Duodenal mucosa (tissue), 2 donors: ENCODE data around the gene OR11L1.

Experiments
- H3K27ac ChIP-seq: one replicate; pipeline ENCODE4 v1.7.0; 2013; ENCODE audit warnings: low read depth, low read length
- H3K27me3 ChIP-seq, 2 donors: one replicate each; pipeline ENCODE4 v1.7.0; 2013; ENCODE audit warnings: low read length in 2 of 2, control low read depth in 1 of 2; ENCODE audit not compliant: insufficient read depth in 2 of 2, control insufficient read depth in 1 of 2
- H3K36me3 ChIP-seq, 2 donors: one replicate each; pipeline ENCODE4 v1.7.0; 2013; ENCODE audit warnings: low read length in 2 of 2, control low read depth in 1 of 2; ENCODE audit not compliant: insufficient read depth in 2 of 2, control insufficient read depth in 1 of 2
- H3K4me1 ChIP-seq, 2 donors: one replicate each; pipeline ENCODE4 v1.7.0; 2013; ENCODE audit warnings: low read length in 2 of 2, control low read depth in 1 of 2; ENCODE audit not compliant: insufficient read depth in 2 of 2, control insufficient read depth in 1 of 2
- H3K4me3 ChIP-seq, 2 donors: one replicate each; pipeline ENCODE4 v1.7.0; 2013; ENCODE audit warnings: low read length in 2 of 2, low read depth in 1 of 2
- H3K9ac ChIP-seq, 2 donors: one replicate each; pipeline ENCODE4 v1.7.0; 2013; ENCODE audit warnings: low read length in 2 of 2, low read depth in 1 of 2
- H3K9me3 ChIP-seq, 2 donors: one replicate each; pipeline ENCODE4 v1.7.0; 2013; ENCODE audit warnings: low read length in 2 of 2, control low read depth in 1 of 2; ENCODE audit not compliant: control insufficient read depth in 1 of 2

OR11L1 gene

GRCh38 chr1:247854899-247855545 is 13.3 kb upstream of the OR11L1 start:
- no peaks in the 10 kb centered on the region for H3K4me1 ChIP-seq
- H3K27ac ChIP-seq, result no peak overlapping the region
- H3K27me3 ChIP-seq, result no peaks in the 10 kb centered on the region
- H3K9ac ChIP-seq, result no peak overlapping the region
- H3K9me3 ChIP-seq, result peaks cover 10 to 15% of the 10 kb centered on the region in 2 donors
- no peak overlapping the region for H3K4me3 ChIP-seq
- no peaks in the 10 kb centered on the region for H3K36me3 ChIP-seq

GRCh38 chr1:247849616-247850015 is 7.9 kb upstream of the OR11L1 start:
- H3K9ac ChIP-seq, result no peak overlapping the region

GRCh38 chr1:247848346-247848745 is 6.7 kb upstream of the OR11L1 start:
- no peaks in the 10 kb centered on the region for H3K27me3 ChIP-seq
- H3K27ac ChIP-seq, result no peak overlapping the region
- no peaks in the 10 kb centered on the region for H3K4me1 ChIP-seq
- H3K9ac ChIP-seq, result no peak overlapping the region
- H3K36me3 ChIP-seq, result no peaks in the 10 kb centered on the region
- H3K4me3 ChIP-seq, result no peak overlapping the region
- peaks cover 2 to 13% of the 10 kb centered on the region in 2 donors for H3K9me3 ChIP-seq

More at GRCh38 chr1:247849616-247850015, 7.9 kb upstream of the OR11L1 start:
- Histone ChIP-seq H3K9me3 (peaks cover 5 to 21% of the 10 kb centered on the region in 2 donors), H3K36me3 (no peaks in the 10 kb centered on the region), H3K27me3 (no peaks in the 10 kb centered on the region), H3K27ac (no peak overlapping the region), H3K4me3 (no peak overlapping the region), H3K4me1 (no peaks in the 10 kb centered on the region)

- no peaks in the 10 kb centered on the region for H3K36me3 ChIP-seq
- no peak overlapping the region for H3K27ac ChIP-seq
- no peaks in the 10 kb centered on the region for H3K4me1 ChIP-seq
- no peaks in the 10 kb centered on the region for H3K27me3 ChIP-seq
- H3K9ac ChIP-seq, result no peak overlapping the region
- no peak overlapping the region for H3K4me3 ChIP-seq
- H3K9me3 ChIP-seq, result peaks cover 2 to 7% of the 10 kb centered on the region in 2 donors
These were observed 4.0 kb upstream of the OR11L1 start for GRCh38 chr1:247845693-247846017.

- H3K9me3 ChIP-seq, result peaks cover 2 to 7% of the 10 kb centered on the region in 2 donors
- no peak overlapping the region for H3K4me3 ChIP-seq
- H3K4me1 ChIP-seq, result no peaks in the 10 kb centered on the region
- H3K36me3 ChIP-seq, result no peaks in the 10 kb centered on the region
- no peak overlapping the region for H3K9ac ChIP-seq
- no peak overlapping the region for H3K27ac ChIP-seq
- no peaks in the 10 kb centered on the region for H3K27me3 ChIP-seq
These were observed 3.5 kb upstream of the OR11L1 start for GRCh38 chr1:247845011-247845692.

GRCh38 chr1:247843411-247843810 is 1.7 kb upstream of the OR11L1 start:
- no peaks in the 10 kb centered on the region for H3K36me3 ChIP-seq
- H3K9me3 ChIP-seq, result peaks cover under 1 to 3% of the 10 kb centered on the region in 2 donors
- H3K9ac ChIP-seq, result no peak overlapping the region
- no peaks in the 10 kb centered on the region for H3K27me3 ChIP-seq
- no peak overlapping the region for H3K4me3 ChIP-seq
- no peaks in the 10 kb centered on the region for H3K4me1 ChIP-seq
- no peak overlapping the region for H3K27ac ChIP-seq

- Histone ChIP-seq H3K9me3 (peaks cover 0 to 5% of the 10 kb centered on the region in 2 donors), H3K4me1 (no peaks in the 10 kb centered on the region)
These were observed 878 bp downstream of the OR11L1 start for GRCh38 chr1:247840818-247841217.

GRCh38 chr1:247833601-247834000 is 8.1 kb downstream of the OR11L1 start:
- H3K9ac ChIP-seq, result no peak overlapping the region
- no peaks in the 10 kb centered on the region for H3K27me3 ChIP-seq
- H3K4me1 ChIP-seq, result no peaks in the 10 kb centered on the region
- no peak overlapping the region for H3K27ac ChIP-seq
- H3K9me3 ChIP-seq, result peaks cover 7 to 14% of the 10 kb centered on the region in 2 donors
- H3K36me3 ChIP-seq, result no peaks in the 10 kb centered on the region
- H3K4me3 ChIP-seq, result no peak overlapping the region

More at GRCh38 chr1:247840818-247841217, 878 bp downstream of the OR11L1 start:
- no peak overlapping the region for H3K4me3 ChIP-seq
- no peaks in the 10 kb centered on the region for H3K27me3 ChIP-seq
- H3K27ac ChIP-seq, result no peak overlapping the region
- H3K9ac ChIP-seq, result no peak overlapping the region
- H3K36me3 ChIP-seq, result no peaks in the 10 kb centered on the region

- Histone ChIP-seq H3K9me3 (peaks cover 8 to 15% of the 10 kb centered on the region in 2 donors), H3K4me1 (no peaks in the 10 kb centered on the region), H3K27me3 (no peaks in the 10 kb centered on the region), H3K4me3 (no peak overlapping the region), H3K27ac (no peak overlapping the region), H3K36me3 (no peaks in the 10 kb centered on the region), H3K9ac (no peak overlapping the region)
These were observed 12.0 kb downstream of the OR11L1 start for GRCh38 chr1:247829656-247830055.

GRCh38 chr1:247825362-247825761 is 16.3 kb downstream of the OR11L1 start:
- Histone ChIP-seq H3K27me3 (no peaks in the 10 kb centered on the region), H3K36me3 (no peaks in the 10 kb centered on the region), H3K4me3 (no peak overlapping the region), H3K9ac (no peak overlapping the region), H3K4me1 (no peaks in the 10 kb centered on the region), H3K9me3 (peaks cover 6 to 8% of the 10 kb centered on the region in 2 donors), H3K27ac (no peak overlapping the region)
